ACC112 (cell line): ENCODE results near the gene SSX3.
"Not testable (repeated sequence)": the region's sequence is repeated elsewhere in the genome, so short reads cannot be mapped to it uniquely, and the experiment has no call there.

Experiments used
- H2AFZ ChIP-seq: fragments of 200-600 bp; sonication (generic); one replicate; pipeline ENCODE4 v1.6.0; 2017; ENCODE audit warnings: antibody characterized with exemption, low read length; ENCODE audit not compliant: unreplicated experiment
- H3K27ac ChIP-seq: fragments of 200-600 bp; sonication (generic); 2 replicates; pipeline ENCODE4 v1.5.1; 2014; ENCODE audit warnings: low read depth, mild to moderate bottlenecking, antibody characterized with exemption, low read length, moderate library complexity
- H3K27me3 ChIP-seq: fragments of 200-600 bp; sonication (generic); 2 replicates; pipeline ENCODE4 v1.6.1; 2014; ENCODE audit warnings: mild to moderate bottlenecking, antibody characterized with exemption, low read length, moderate library complexity, mixed read lengths; ENCODE audit not compliant: insufficient read depth
- H3K36me3 ChIP-seq: fragments of 200-600 bp; sonication (generic); 2 replicates; pipeline ENCODE4 v1.6.1; 2016; ENCODE audit warnings: mild to moderate bottlenecking, antibody characterized with exemption, low read length, moderate library complexity, mixed read lengths; ENCODE audit not compliant: insufficient read depth
- H3K4me1 ChIP-seq: fragments of 200-600 bp; sonication (generic); one replicate; pipeline ENCODE4 v1.6.1; 2016; ENCODE audit warnings: low read length, mixed read lengths; ENCODE audit not compliant: insufficient read depth, unreplicated experiment, control insufficient read depth
- H3K4me3 ChIP-seq: fragments of 200-600 bp; sonication (generic); 2 replicates; pipeline ENCODE4 v1.5.1; 2014; ENCODE audit warnings: mild to moderate bottlenecking, low read depth, low read length
- H3K79me2 ChIP-seq: fragments of 200-600 bp; sonication (generic); one replicate; pipeline ENCODE4 v1.6.0; 2016; ENCODE audit warnings: low read length; ENCODE audit not compliant: control insufficient read depth, unreplicated experiment, insufficient read depth

Gene SSX3

GRCh38 chrX:48356315-48357094 lies at the start of gene SSX3:
Gene SSX3 (minus strand): TSS chrX:48356703. CDS start chrX:48355249, 1,454 bp downstream.
- H3K79me2 ChIP-seq, H3K27me3 ChIP-seq, H3K4me1 ChIP-seq, H3K36me3 ChIP-seq, H3K4me3 ChIP-seq, H3K27ac ChIP-seq, H2AFZ ChIP-seq: not testable (repeated sequence)

- H3K4me3 ChIP-seq, H3K27ac ChIP-seq, H2AFZ ChIP-seq, H3K4me1 ChIP-seq, H3K36me3 ChIP-seq, H3K27me3 ChIP-seq, H3K79me2 ChIP-seq: not testable (repeated sequence)
Observed at GRCh38 chrX:48397825-48398224, 41.3 kb upstream of the SSX3 start.

- H3K27ac ChIP-seq, H3K4me3 ChIP-seq, H3K79me2 ChIP-seq, H3K27me3 ChIP-seq, H3K4me1 ChIP-seq, H2AFZ ChIP-seq, H3K36me3 ChIP-seq: not testable (repeated sequence)
Observed at GRCh38 chrX:48396931-48397330, 40.4 kb upstream of the SSX3 start.

GRCh38 chrX:48383239-48383638 lies 26.7 kb upstream of the SSX3 start, which contains the start of gene SSX4:
Gene SSX4 (plus strand): TSS chrX:48383539. CDS start chrX:48384054, 515 bp downstream.
- not testable (repeated sequence) for H3K27ac ChIP-seq, H3K4me3 ChIP-seq, H3K36me3 ChIP-seq, H3K79me2 ChIP-seq, H3K27me3 ChIP-seq, H3K4me1 ChIP-seq, H2AFZ ChIP-seq

- not testable (repeated sequence) for H3K27ac ChIP-seq, H3K4me3 ChIP-seq, H3K27me3 ChIP-seq, H3K79me2 ChIP-seq, H2AFZ ChIP-seq, H3K4me1 ChIP-seq, H3K36me3 ChIP-seq
Observed at GRCh38 chrX:48370408-48370807, 13.9 kb upstream of the SSX3 start.

- H3K36me3 ChIP-seq, H3K27me3 ChIP-seq, H3K79me2 ChIP-seq, H3K4me1 ChIP-seq, H3K27ac ChIP-seq, H2AFZ ChIP-seq, H3K4me3 ChIP-seq: not testable (repeated sequence)
Observed at GRCh38 chrX:48367717-48368408, 11.4 kb upstream of the SSX3 start.

GRCh38 chrX:48359281-48359680 lies 2.8 kb upstream of the SSX3 start:
- not testable (repeated sequence) for H3K27ac ChIP-seq, H3K4me1 ChIP-seq, H3K27me3 ChIP-seq, H3K4me3 ChIP-seq, H3K36me3 ChIP-seq, H2AFZ ChIP-seq, H3K79me2 ChIP-seq

GRCh38 chrX:48357681-48358080 lies 1.2 kb upstream of the SSX3 start:
- H3K79me2 ChIP-seq = no peaks in the 10 kb centered on the region
- no peaks in the 10 kb centered on the region for H3K27me3 ChIP-seq
- H3K4me3 ChIP-seq = no peak overlapping the region
- no peak overlapping the region for H3K27ac ChIP-seq
- H3K36me3 ChIP-seq = no peaks in the 10 kb centered on the region
- no peaks in the 10 kb centered on the region for H3K4me1 ChIP-seq
- H2AFZ ChIP-seq = no peak overlapping the region

- not testable (repeated sequence) for H3K27me3 ChIP-seq, H3K4me1 ChIP-seq, H3K27ac ChIP-seq, H3K36me3 ChIP-seq, H3K4me3 ChIP-seq, H3K79me2 ChIP-seq, H2AFZ ChIP-seq
Observed at GRCh38 chrX:48346059-48346458, 10.4 kb downstream of the SSX3 start.

GRCh38 chrX:48313996-48314395 lies 42.5 kb downstream of the SSX3 start:
- H3K27ac ChIP-seq = not testable (repeated sequence)

GRCh38 chrX:48306175-48306574 lies 50.3 kb downstream of the SSX3 start:
- H3K79me2 ChIP-seq = no peaks in the 10 kb centered on the region
- H3K27me3 ChIP-seq = no peaks in the 10 kb centered on the region
- no peak overlapping the region for H3K27ac ChIP-seq
- no peak overlapping the region for H3K4me3 ChIP-seq
- H3K36me3 ChIP-seq = no peaks in the 10 kb centered on the region
- H3K4me1 ChIP-seq = no peaks in the 10 kb centered on the region
- no peak overlapping the region for H2AFZ ChIP-seq

More at GRCh38 chrX:48313996-48314395, 42.5 kb downstream of the SSX3 start:
- H3K36me3 ChIP-seq, H3K4me1 ChIP-seq, H3K79me2 ChIP-seq, H3K4me3 ChIP-seq, H2AFZ ChIP-seq, H3K27me3 ChIP-seq: not testable (repeated sequence)
